ENCODE results near the gene CNIH4. TPM values are rescaled to one million over a fixed set of nuclear protein-coding genes. Genes with fewer than 3 reads are reported as not detected.
A peak's percentile ranks its signal among the peaks of the same experiment; 100 is the strongest.
"Not testable (repeated sequence)": the region's sequence is repeated elsewhere in the genome, so short reads cannot be mapped to it uniquely, and the experiment has no call there.

Gene CNIH4
- 31.5 TPM for total RNA-seq
- long read RNA-seq, full-length matches to known transcripts = 25 of 34 reads
- long read RNA-seq, partial matches to known transcripts = 0 of 34 reads
- long read RNA-seq, other reads (novel, unspliced or antisense) = 9 of 34 reads

DNA sequence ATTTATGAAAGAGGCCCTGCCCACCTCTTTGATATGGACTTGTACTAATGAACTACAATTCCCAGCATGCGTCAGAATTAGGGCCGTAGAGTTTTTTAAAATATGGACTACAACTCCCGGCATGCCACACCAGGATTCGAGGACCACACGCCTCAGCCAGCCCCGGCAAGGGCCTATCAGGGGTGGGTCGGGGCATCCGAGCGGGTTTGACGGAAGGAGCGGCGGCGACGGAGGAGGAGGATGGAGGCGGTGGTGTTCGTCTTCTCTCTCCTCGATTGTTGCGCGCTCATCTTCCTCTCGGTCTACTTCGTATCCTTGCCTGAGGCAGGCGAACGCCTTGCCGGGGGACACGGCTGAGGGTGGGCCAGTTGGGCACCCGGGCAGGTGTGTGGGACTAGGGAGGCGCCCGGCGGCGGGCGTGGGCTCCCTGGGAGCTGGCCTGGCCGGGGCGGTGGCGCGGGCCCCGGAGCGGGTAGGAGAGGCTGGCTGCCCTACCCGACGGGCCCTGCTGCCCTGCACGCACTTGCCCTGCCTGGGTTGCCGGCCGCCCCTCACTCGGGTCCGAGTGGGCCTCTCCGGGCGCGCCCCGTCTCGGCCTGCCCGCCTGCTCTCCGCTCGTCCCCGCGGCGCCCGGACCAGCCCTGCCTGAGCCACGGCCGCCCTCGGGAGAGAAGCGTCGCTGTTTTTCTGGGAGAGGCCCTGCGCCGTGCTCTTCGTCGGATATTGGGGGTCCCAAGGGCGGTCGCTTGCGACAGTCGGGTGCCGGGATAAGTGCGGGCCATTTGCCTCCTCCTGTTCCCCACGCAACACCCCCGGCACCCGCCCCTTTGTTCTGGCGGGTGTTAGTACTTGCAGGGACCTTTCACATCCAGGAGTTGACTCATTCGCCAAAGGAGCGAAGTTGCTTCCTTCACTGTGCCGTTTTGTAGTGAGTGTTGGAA is at the start of gene CNIH4:
Gene CNIH4 (plus strand): TSS at position 195 of the 941 bp plus-strand sequence. CDS start 46 bp downstream, at position 241.
- DNase-seq (ENCODE audit: missing footprints) (peak; percentile 96), ATAC-seq (peak; percentile 99)
- intact Hi-C loops (cut with DNase I) = no loop called here

DNA sequence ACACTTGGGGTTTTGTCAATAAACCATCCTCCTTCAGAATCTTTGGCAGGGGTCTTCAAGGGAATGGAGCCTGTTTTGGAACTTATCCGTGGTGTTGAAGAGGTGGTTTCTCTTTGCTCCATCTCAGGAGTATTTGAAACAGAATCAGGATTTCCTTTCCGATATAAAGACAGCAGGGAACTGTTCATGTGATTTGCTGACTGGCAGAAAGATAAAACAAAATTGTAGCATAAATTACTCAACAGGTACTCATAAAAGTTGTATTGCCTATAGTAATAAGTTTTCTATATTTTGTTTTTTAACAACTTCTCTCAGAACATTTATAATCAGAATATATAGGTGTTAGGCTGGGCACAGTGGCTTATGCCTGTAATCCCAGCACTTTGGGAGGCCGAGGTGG is 48.6 kb upstream of the CNIH4 start:
- ATAC-seq (no peak), DNase-seq (ENCODE audit: missing footprints) (no peak)
- intact Hi-C loops (cut with DNase I) = no loop called here

DNA sequence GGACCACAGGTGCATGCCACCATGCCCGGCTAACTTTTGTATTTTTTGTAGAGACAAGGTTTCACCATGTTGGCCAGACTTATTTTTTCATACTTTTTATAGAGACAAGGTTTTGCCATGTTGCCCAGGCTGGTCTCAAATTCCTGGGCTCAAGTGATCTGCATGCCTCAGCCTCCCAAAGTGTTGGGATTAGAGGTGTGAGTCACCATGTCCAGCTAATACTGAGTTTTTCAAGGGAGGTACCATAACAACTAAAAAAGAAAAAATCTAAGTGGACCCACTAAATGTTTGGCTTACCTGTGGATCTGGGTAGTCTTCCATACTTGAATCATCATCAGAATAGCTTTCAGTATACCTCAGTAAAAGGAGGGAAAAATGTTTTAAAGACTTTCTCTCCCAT is 45.2 kb upstream of the CNIH4 start:
- DNase-seq (ENCODE audit: missing footprints); intact Hi-C loops (cut with DNase I): not testable (repeated sequence)

DNA sequence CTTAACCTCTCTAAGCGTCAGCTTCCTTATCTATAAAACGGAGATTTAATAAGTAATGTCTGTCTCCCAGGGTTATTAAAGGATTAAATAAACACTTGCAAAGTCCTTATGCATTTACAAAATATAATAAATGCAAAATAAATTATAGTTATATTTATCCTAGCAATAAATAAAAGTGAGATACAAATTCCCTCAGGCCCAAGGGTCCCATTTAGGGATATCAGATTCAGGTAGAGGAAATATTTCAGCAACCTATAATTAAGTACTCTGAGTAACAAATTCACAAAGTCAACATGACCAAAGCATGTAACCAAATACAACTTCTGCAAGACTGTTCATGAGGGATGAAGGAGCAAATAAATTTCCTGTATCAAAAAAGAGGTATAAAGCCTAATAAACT is 44.7 kb upstream of the CNIH4 start:
- intact Hi-C loops (cut with DNase I) = no loop called here
- no peak for ATAC-seq

More for the DNA sequence above, 45.2 kb upstream of the CNIH4 start:
- ATAC-seq = not testable (repeated sequence)

DNA sequence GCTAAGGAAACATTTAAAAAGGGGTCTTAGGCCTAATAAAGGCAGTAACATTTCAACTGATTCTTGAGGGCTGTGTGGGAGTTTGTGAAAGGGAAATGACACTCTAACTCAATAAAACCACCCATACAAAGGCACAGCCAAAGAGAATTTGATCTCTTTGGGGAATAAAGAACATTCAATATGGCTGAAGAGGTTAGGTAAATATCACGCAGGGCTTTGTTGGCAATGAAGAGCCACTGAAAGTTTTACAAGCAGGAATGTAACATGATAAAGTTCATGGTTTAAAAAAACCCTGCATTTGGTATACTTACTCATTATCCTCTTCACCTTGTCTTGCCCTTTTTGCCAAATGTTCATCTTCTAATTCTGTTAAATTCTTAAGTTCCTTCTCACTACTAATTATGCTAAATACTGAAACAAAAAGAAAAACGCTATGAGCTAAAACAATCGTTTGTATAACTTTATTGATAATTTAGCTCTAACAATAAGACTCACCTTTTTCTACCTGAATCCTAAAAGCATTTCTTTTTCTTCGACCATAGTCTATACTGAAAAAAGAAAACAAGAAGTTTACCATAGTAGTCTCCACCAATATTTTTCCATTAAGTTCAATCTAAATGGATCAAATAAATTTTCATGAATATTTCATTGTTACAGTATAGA is 39.2 kb upstream of the CNIH4 start:
- ATAC-seq = no peak
- no peak for DNase-seq (ENCODE audit: missing footprints)
- intact Hi-C loops (cut with DNase I) = no loop called here

More for the DNA sequence above, 44.7 kb upstream of the CNIH4 start:
- DNase-seq (ENCODE audit: missing footprints) = no peak

DNA sequence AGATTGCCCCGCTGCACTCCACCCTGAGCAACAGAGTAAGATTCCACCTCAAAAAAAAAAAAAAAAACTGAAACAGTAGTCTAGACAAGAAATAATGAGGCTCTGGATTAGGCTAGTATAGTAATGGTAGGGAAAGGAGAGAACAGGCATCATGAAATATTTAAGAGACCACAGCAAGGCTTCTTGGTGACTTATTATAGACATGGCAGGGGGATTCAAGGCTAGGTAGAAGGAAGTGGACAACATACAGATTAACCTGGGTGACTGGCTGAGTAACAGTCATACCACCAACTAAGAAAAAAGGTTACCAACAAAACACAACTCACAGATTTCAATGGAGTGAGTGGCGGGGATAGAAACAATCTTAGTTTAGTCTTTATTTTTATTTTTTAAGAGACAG is 35.0 kb upstream of the CNIH4 start:
- DNase-seq (ENCODE audit: missing footprints) = no peak
- no peak for ATAC-seq
- intact Hi-C loops (cut with DNase I) = no loop called here

DNA sequence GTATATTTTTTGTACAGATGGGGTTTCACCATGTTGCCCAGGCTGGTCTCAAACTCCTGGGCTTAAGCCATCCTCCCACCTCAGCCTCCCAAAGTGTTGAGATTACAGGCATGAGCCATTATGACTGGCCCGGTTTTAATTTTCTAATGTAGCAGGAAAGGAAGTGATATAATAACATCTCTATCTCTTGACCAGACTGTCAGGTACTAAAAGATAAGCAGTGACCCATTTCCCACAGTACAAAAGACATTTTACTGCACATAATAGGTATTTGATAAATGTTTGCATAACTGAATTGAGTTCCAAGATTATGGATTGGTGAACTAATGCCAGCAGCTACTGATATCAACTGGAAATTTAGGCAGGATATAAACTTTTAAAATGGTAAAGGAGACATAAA is 30.7 kb upstream of the CNIH4 start:
- DNase-seq (ENCODE audit: missing footprints) (no peak), ATAC-seq (no peak)
- intact Hi-C loops (cut with DNase I) = no loop called here

DNA sequence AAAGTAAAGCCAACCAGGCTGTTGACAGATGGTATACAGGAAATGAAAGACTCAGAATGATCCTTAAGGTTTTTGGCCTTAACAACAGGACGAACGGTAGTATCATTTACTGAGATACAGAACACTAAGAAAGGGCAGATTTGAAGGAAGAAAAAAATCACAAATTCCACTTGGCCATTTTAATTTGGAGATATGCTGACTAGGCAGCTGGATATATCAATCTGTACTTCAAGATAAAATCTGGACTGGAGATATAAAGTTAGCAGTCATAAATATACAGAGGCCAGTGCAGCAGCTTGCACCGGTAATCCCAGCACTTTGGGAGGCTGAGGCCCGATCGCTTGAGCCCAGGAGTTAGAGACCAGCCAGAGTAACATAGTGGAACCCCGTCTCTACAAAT is 28.0 kb upstream of the CNIH4 start:
- intact Hi-C loops (cut with DNase I) = no loop called here
- no peak for DNase-seq (ENCODE audit: missing footprints)
- ATAC-seq = no peak

DNA sequence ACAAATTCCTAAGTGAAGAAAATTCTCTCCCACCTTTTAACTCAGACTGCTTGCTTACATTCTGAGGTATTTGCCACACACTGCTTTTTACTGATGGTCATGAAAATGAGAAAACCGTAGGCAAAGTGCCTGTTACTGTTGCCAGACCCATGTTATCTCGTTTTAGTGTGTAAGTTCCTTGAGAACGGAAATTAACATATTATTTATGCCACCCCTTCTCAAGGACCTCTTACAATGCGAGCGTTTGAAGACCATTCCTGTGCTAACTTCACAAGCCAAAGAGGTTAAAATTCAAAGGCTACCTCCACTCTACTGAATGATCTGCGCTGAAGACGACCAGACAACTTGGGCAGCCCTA is 27.2 kb upstream of the CNIH4 start:
- DNase-seq (ENCODE audit: missing footprints) (no peak), ATAC-seq (no peak)
- intact Hi-C loops (cut with DNase I) = no loop called here

DNA sequence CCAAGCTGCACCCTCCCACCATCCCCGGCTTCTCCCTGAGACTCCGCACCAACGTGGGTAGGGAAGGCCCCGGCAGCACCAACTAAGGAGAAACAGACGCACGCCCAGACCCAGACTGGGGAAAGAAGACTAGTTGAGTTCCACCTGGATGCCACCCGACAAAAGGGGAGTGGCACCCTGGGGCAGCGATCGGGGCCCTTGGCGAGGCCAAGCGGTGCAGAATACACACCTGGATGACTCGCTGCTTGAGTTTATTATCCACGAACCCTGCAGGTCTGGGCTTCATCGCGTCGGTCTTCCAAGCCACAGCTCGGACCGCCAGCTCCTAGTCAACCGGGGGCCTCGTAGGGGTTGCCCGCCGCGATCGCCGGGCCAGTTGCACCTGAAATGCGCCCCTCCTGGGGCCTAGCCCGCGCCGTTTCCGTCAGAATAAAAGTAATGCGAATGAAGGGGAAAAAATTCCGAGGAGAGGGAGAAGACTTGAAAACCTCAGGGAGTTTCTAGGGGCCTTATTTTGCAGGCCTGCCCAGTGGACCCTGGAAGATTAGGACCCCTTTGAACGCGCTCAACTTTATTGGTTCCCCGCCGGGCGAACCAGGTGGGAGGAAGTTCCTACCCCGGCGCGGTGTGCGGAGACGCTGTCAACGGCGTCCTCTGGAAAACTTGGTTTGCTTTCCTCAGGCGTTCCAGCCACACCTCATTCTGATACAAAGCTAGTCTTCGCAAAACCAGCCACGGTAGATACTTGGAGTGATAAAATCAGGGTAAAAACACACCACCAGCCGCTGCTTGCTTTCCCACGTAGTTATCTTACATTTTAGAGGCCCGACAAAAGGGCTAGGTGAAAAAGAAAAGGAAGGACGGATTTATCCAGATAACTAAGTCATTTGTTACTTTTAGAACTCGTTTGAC is 26.6 kb upstream of the CNIH4 start, which contains the start of gene NVL:
Gene NVL (minus strand): TSS at position 331 of the 912 bp plus-strand sequence. CDS start 45 bp downstream, at position 286.
- ATAC-seq (peak; percentile 97), DNase-seq (ENCODE audit: missing footprints) (peak; percentile 90)
- intact Hi-C loops (cut with DNase I) = loop anchor here (2.0 to 5.0 kb wide), 2 partner anchors 148 to 215 kb away; partner anchors contain the start of genes DEGS1 and FBXO28

DNA sequence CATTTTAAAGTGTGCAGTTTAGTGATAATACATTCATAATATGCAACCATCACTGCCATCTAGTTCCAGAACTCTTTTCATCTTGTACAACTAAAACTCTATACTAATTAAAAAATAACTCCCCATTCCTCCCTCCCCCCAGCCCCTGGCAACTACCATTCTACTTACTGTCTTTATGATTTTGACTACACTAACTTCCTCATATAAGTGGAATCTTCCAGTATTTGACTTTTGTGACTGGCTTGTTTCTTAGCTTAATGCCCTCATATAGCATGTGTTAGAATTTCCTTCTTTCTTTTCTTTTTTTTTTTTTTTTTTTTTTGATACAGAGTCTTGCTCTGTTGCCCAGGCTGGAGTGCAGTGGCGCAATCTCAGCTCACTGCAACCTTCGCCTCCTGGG is 25.4 kb upstream of the CNIH4 start:
- intact Hi-C loops (cut with DNase I) = loop anchor here (2.0 to 5.0 kb wide), 2 partner anchors 149 to 217 kb away; partner anchors contain the start of genes DEGS1 and FBXO28
- ATAC-seq = no peak
- no peak for DNase-seq (ENCODE audit: missing footprints)

DNA sequence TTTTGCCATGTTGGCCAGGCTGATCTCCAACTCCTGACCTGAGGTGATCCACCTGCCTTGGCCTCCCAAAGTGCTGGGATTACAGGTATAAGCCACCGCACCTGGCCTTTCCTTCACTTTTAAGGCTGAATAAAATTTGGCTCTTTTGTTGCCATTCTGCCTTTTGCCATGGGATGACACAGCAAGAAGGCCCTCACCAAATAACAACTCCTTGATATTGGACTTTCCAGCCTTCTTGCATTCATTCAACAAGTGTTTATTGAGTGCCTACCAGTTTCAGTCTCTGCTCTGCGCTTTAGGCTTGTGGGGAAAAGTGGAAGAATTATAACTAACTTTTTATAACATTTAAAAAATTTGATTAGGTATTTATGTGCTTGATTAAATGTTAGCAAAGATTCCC is 24.9 kb upstream of the CNIH4 start:
- ATAC-seq (no peak), DNase-seq (ENCODE audit: missing footprints) (no peak)
- intact Hi-C loops (cut with DNase I) = loop anchor here (2.0 to 5.0 kb wide), 2 partner anchors 150 to 217 kb away; partner anchors contain the start of genes DEGS1 and FBXO28

DNA sequence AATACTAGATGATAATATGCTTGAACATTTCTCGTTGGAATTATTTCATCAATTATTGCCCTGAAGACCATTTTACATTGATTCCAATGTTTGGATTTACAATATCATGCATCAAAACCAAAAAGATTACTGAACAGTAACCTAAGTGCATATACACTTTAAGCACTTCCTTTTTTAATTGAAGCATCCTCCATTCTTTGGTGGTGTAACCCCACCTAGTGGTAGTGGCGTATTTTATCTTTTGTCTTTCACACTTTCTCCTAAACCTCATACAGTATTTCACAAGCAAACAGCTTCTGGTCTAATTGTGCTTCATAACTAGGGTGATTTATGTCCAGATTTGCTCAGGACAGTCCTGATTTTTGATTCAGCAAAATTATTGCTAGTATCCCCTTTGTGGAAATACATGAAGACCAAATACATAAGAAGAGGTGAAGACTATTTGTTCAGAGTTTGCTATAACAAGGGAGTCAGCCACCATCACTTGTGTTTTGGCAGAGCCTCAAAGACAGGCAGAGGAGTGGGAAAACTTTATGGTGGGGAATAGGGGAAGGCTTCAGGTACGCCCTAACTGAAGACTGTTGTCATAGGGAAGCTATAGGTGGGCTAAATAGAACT is 23.3 kb upstream of the CNIH4 start:
- DNase-seq (ENCODE audit: missing footprints) (no peak), ATAC-seq (no peak)
- intact Hi-C loops (cut with DNase I) = loop anchor here (5.0 kb wide), 1 partner anchor 151 kb away; the partner anchor contains the start of gene DEGS1

DNA sequence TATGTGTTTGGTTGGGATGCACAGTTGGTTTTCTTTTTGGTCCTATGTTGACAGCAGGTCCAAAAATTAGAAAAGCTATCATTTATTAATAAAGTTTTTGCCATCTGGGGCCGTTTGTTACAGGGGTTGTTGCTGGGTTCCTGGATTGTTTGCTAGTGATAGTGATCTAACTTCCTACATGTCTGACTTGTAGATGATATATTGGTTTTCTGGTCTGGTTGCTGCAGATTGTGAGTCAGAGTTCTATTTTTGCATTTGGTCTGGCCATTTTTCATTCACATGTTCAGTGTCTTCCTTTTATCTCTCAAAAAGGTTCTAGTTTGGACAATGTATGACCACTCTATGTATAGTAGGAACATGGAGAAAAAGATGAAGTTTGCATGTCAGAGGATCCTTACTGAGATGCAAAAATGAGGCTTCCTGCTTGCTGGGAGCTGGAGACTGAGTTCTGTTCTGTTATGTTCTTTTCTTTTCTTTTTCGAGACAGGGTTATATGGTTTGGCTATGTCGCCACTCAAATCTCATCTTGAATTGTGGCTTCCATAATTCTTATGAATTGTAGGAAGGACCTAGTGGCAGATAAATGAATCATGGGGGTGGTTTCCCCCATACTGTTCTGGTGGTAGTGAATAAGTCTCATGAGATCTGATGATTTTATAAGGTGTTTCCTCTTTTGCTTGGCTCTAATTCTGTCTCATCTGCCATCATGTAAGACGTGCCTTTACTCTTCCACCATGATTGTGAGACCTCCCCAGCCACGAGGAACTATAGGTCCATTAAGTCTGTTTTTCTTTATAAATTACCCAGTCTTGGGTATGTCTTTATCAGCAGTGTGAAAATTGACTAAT is 22.5 kb upstream of the CNIH4 start:
- no peak for DNase-seq (ENCODE audit: missing footprints)
- intact Hi-C loops (cut with DNase I) = loop anchor here (5.0 kb wide), 1 partner anchor 152 kb away; the partner anchor contains the start of gene DEGS1
- ATAC-seq = no peak

DNA sequence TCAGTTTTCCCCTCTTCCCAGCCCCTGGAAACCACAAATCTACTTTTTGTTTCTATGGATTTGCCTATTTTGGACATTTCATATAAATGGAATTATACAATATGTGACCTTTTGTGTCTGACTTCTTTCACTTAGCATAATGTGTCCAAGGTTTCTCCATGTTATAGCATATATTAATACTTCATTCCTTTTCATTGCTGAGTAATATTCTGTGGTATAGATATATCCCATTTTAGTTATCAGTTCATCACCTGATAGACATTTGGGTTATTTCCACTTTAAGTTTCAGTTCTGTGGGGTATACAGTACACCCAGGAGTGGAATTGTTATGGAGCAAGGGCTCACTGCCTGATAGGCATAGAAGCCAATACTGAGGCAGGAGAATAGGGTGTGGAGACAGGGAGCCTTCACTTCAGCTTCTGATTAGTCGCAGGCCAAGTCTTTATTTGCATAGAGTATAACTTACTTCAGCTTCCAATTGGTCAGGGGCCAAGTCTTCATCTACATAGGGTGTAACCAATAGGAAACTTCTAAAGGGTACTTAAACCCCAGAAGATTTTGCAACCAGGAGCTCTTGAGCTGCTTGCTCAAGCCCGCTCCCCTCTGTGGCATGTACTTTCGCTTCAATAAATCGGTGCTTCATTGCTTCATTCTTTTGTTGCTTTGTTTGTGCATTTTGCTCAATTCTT is 18.4 kb upstream of the CNIH4 start:
- intact Hi-C loops (cut with DNase I) = no loop called here
- no peak for ATAC-seq

DNA sequence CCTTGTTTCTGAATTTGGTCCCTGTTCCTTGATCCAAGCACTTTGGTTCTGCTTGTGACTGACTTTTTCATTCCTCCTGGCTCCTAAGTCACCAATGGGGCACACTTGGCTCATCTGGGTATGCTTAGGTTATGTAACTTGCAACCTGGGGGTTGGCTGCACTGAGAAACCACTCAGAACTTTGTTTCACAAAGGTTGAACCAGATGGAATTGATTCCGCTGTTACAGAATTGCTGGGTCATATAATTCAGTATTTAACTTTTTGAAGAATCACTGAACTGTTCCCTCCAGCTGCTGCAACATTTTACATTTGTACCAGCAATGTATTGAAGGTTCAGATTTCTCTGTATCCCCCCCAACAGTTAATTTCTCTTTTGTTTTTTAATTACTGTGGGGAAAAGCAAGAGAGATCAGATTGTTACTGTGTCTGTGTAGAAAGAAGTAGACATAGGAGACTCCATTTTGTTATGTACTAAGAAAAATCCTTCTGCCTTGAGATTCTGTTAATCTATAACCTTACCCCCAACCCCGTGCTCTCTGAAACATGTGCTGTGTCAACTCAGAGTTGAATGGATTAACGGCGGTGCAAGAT is 17.1 kb upstream of the CNIH4 start:
- DNase-seq (ENCODE audit: missing footprints) (no peak), ATAC-seq (no peak)
- intact Hi-C loops (cut with DNase I) = no loop called here

More for the DNA sequence above, 18.4 kb upstream of the CNIH4 start:
- DNase-seq (ENCODE audit: missing footprints) = no peak
